ENCODE data around the gene CACNA1C. TPM values are rescaled to one million over a fixed set of nuclear protein-coding genes. Genes with fewer than 3 reads are reported as not detected.

The CACNA1C gene
- total RNA-seq, 6 donors from 2014 or later, result 5.2 to 45.1 (median 8.8) TPM

DNA sequence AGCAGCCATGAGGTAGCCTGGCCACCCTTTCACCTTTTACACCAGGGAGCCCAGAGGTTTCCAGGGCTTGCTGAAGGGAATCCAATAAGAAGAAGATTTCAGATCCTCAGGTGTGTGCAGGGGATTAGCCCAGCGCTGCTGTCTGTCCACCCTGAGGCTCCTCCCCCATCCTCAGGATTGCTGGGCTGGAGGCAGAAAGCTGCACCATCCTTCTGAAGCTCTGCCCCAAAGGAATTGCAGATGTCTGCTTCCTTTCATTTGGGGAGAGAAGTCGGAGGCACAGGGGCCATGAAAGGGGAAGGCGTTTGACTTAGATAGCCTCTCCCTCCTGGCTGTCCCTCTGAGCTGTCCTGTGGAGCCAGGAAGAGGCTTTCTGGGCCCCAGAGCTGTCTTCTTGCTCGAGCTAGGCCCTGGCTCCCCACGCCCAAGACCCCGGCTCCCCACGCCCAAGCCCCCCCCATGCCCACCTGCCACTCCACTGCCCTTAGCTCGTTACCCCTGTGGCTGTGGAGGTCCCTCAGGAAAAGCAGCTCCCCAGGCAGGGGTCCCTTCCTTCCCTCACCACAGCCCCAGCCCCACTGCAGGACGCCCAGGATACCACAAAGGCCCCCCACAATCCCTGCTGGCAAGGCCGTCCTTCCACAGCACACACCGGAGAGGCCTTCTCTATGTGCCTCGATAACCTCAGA lies 359.0 kb downstream of the CACNA1C start:
- TF ChIP-seq, protein P1, sequence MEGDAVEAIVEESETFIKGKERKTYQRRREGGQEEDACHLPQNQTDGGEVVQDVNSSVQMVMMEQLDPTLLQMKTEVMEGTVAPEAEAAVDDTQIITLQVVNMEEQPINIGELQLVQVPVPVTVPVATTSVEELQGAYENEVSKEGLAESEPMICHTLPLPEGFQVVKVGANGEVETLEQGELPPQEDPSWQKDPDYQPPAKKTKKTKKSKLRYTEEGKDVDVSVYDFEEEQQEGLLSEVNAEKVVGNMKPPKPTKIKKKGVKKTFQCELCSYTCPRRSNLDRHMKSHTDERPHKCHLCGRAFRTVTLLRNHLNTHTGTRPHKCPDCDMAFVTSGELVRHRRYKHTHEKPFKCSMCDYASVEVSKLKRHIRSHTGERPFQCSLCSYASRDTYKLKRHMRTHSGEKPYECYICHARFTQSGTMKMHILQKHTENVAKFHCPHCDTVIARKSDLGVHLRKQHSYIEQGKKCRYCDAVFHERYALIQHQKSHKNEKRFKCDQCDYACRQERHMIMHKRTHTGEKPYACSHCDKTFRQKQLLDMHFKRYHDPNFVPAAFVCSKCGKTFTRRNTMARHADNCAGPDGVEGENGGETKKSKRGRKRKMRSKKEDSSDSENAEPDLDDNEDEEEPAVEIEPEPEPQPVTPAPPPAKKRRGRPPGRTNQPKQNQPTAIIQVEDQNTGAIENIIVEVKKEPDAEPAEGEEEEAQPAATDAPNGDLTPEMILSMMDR (IDR thresholded peaks at IDR 0.05), result no peak
- TF ChIP-seq POLR2AphosphoS5 (IDR thresholded peaks at IDR 0.05) (no peak), POLR2A (IDR thresholded peaks at IDR 0.05) (no peak), EP300 (IDR thresholded peaks at IDR 0.05) (no peak)
- H3K9me3 ChIP-seq, result no peaks in the 10 kb centered on the region
- H3K4me3 ChIP-seq, result no peak overlapping the region
- H3K4me1 ChIP-seq, result no peaks in the 10 kb centered on the region
- no peaks in the 10 kb centered on the region for H3K27me3 ChIP-seq
- ATAC-seq (ENCODE audit: low FRiP score in 2 of 2) (no peak), DNase-seq (peak in 1 of 2 donors; percentile 44)
- 77 to 88% methylated on average over 7 to 12 of the region's 12 CpGs for WGBS, 2 donors
- no peaks in the 10 kb centered on the region for H3K36me3 ChIP-seq
- H3K27ac ChIP-seq, result no peak overlapping the region

DNA sequence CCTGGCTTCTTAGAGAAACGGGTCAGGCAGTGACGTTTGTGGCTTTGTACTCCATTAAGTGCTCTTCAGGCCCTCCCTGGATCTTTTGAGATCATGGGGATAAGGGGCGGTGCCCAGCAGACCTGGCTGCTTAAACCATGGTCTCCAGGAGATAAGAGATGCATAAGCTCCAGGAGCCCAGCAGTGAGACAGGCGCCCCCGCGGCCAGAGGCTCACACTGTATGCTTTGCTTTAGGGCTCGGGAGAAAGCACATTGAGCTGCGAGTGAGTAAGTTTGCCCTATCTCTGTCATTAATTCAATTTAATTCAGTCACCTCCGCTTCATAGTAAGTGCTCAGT lies 359.5 kb downstream of the CACNA1C start:
- Histone ChIP-seq H3K36me3 (no peaks in the 10 kb centered on the region), H3K27ac (no peak overlapping the region), H3K27me3 (no peaks in the 10 kb centered on the region), H3K9me3 (no peaks in the 10 kb centered on the region), H3K4me3 (no peak overlapping the region), H3K4me1 (no peaks in the 10 kb centered on the region)
- TF ChIP-seq POLR2AphosphoS5 (IDR thresholded peaks at IDR 0.05) (no peak), EP300 (IDR thresholded peaks at IDR 0.05) (no peak), POLR2A (IDR thresholded peaks at IDR 0.05) (no peak)
- TF ChIP-seq, protein P1 (IDR thresholded peaks at IDR 0.05), result no peak
- WGBS, 2 donors, result 70 to 76% methylated on average over 7 to 9 of the region's 9 CpGs
- peak in 1 of 2 donors; percentile 44 for DNase-seq
- no peak for ATAC-seq (ENCODE audit: low FRiP score in 2 of 2)

DNA sequence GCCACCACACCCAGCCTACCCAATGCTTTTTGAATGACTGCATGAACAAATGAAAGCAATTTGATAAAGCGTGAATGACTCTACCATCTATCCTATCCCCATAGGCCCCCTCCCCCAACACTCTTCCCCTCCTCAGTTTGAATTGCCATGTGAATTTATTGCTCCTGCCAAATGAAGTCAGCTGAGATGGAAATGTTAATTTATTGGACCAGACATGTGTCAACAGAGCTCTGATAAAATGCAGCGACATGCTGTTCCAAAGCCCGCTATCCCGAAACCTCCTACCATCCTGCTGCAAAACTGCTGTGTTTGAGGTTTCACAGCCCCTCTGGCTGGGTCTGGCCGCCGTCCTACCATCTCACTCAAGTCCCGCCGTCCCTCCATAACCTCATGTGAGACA lies 360.5 kb downstream of the CACNA1C start:
- Histone ChIP-seq H3K9me3 (no peaks in the 10 kb centered on the region), H3K36me3 (no peaks in the 10 kb centered on the region), H3K27ac (no peak overlapping the region), H3K4me1 (no peaks in the 10 kb centered on the region), H3K4me3 (no peak overlapping the region), H3K27me3 (no peaks in the 10 kb centered on the region)
- 95 to 96% methylated on average over 8 of the region's 8 CpGs for WGBS, 2 donors
- DNase-seq, result no peak
- TF ChIP-seq POLR2A (IDR thresholded peaks at IDR 0.05) (no peak), POLR2AphosphoS5 (IDR thresholded peaks at IDR 0.05) (no peak), EP300 (IDR thresholded peaks at IDR 0.05) (no peak)
- TF ChIP-seq, protein P1 (IDR thresholded peaks at IDR 0.05), result no peak
- ATAC-seq (ENCODE audit: low FRiP score in 2 of 2), result no peak

- no peak overlapping the region for H3K27ac ChIP-seq
- no peaks in the 10 kb centered on the region for H3K27me3 ChIP-seq
- H3K9me3 ChIP-seq, result no peaks in the 10 kb centered on the region
- DNase-seq (no peak), ATAC-seq (ENCODE audit: low FRiP score in 2 of 2) (no peak)
- H3K4me3 ChIP-seq, result no peak overlapping the region
- no peaks in the 10 kb centered on the region for H3K36me3 ChIP-seq
- WGBS, 2 donors, result 67 to 75% methylated on average over 13 of the region's 13 CpGs
- no peaks in the 10 kb centered on the region for H3K4me1 ChIP-seq
- TF ChIP-seq POLR2A (IDR thresholded peaks at IDR 0.05) (no peak), EP300 (IDR thresholded peaks at IDR 0.05) (no peak), POLR2AphosphoS5 (IDR thresholded peaks at IDR 0.05) (no peak)
- TF ChIP-seq, protein P1 (IDR thresholded peaks at IDR 0.05), result no peak
These were observed 361.4 kb downstream of the CACNA1C start for GRCh38 chr12:2413999-2414792.

Measured in upper lobe of left lung (tissue), 6 donors.